Activated CD8-positive, alpha-beta T cell treated with anti-CD3 and anti-CD28 coated beads for 36 hours (primary cell): ENCODE measurements around the gene MGAT5B. TPM values are rescaled to one million over a fixed set of nuclear protein-coding genes. Genes with fewer than 3 reads are reported as not detected.

Experiments used
- ATAC-seq: fragments of 200-7000 bp; cut with Tn5 transposase; one replicate; pipeline ENCODE4 v1.10.0; 2021; ENCODE audit warnings: mild to moderate bottlenecking, moderate library complexity
- CTCF ChIA-PET: fragments of 350-600 bp; sonication (Branson Sonifier 250); formaldehyde crosslinking; loops from one replicate; lab custom pipeline; 2021; ENCODE audit warnings: antibody characterized with exemption; lab: Charles Lee
- POLR2A ChIA-PET: fragments of 350-600 bp; sonication (Branson Sonifier 250); formaldehyde crosslinking; loops from one replicate; lab custom pipeline; 2021; ENCODE audit warnings: antibody characterized with exemption; lab: Charles Lee
- DNase-seq: peaks from one replicate; pipeline ENCODE4 v3.0.0-alpha.2; 2020
- H3K27ac Mint-ChIP-seq: one replicate; pipeline ENCODE4 v1.8.0; 2021; ENCODE audit warnings: mild to moderate bottlenecking, mixed read lengths
- H3K27me3 Mint-ChIP-seq: one replicate; pipeline ENCODE4 v1.8.0; 2021; ENCODE audit warnings: mixed read lengths
- H3K36me3 Mint-ChIP-seq: one replicate; pipeline ENCODE4 v1.8.0; 2021; ENCODE audit warnings: low read depth, mixed read lengths
- H3K4me1 Mint-ChIP-seq: one replicate; pipeline ENCODE4 v1.8.0; 2021; ENCODE audit warnings: low read depth, mixed read lengths
- H3K4me3 Mint-ChIP-seq: one replicate; pipeline ENCODE4 v1.8.0; 2021; ENCODE audit warnings: mild to moderate bottlenecking, moderate library complexity, mixed read lengths
- H3K9me3 Mint-ChIP-seq: one replicate; pipeline ENCODE4 v1.8.0; 2021; ENCODE audit warnings: mixed read lengths
- intact Hi-C: fragments of 100-400 bp; cut with micrococcal nuclease; formaldehyde crosslinking; loops from one replicate; pipeline ENCODE4 v1.10.0; 2022
- total RNA-seq, 2 experiments: library from RNA; stranded (reverse); gene quantifications; one replicate each; pipeline ENCODE4 v1.2.3, GENCODE V29; 2021
- TF ChIP-seq, protein P1 (sequence below): fragments of 200-600 bp; IDR thresholded peaks from one replicate; pipeline ENCODE4 v1.8.0; 2022; ENCODE audit warnings: antibody characterized with exemption, mild to moderate bottlenecking

The MGAT5B gene
- total RNA-seq, 2 experiments from 2014 or later = not detected

DNA sequence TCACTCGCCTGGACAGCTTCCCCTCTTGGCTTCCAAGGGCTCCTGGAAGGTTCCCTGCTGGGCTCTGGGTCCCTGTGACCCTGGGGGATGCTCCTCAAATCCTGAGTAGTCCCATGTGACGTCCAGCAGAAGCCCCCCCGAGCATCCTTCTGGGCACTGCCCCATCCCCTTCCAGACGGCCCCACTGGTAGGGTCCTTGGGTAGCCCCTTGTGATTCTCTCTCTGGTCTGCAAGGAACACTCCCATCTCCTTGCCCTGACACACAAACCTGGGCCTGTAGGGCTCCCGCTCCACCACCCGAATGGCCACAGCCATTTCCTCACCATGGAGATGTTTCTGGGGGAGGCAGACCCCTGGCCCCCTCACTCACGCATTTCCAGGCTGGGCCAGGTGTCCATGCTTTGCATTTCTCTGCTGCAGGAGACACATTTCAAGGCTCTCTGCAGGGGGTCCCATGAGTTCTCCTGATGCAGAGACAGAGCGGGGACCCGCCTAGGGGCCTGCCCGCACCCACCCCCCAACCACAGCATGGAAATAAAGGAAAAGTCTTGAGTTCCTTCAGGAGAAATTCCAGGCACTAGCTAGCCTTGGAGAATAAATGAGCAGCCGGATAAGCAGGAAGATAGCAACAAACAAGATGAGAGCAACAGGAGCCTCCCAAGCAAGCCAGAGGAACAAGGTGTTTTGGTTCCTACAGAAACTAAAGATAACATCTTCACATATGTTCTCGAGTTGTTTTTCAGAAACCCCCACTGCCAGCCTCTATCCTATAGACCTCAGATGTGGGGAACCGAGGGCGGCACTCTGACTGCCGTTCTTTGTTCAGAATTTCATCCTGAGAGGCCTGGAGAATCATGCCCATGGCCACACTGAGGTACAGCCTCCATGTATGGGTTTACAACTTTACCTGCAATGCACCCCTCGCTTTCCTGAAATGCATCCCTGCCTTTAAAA is 128.8 kb downstream of the MGAT5B start:
- no peaks in the 10 kb centered on the region for H3K9me3 Mint-ChIP-seq
- ATAC-seq (no peak), DNase-seq (peak; percentile 46)
- H3K4me1 Mint-ChIP-seq = peaks cover 44% of the 10 kb centered on the region
- ChIA-PET CTCF (no interaction called here), POLR2A (interaction anchor here (1.4 kb wide), 1 partner anchor 15 kb away, joined by 5 read pairs; no protein-coding TSS in a partner anchor)
- H3K4me3 Mint-ChIP-seq = no peak overlapping the region
- H3K36me3 Mint-ChIP-seq = no peaks in the 10 kb centered on the region
- TF ChIP-seq, protein P1, sequence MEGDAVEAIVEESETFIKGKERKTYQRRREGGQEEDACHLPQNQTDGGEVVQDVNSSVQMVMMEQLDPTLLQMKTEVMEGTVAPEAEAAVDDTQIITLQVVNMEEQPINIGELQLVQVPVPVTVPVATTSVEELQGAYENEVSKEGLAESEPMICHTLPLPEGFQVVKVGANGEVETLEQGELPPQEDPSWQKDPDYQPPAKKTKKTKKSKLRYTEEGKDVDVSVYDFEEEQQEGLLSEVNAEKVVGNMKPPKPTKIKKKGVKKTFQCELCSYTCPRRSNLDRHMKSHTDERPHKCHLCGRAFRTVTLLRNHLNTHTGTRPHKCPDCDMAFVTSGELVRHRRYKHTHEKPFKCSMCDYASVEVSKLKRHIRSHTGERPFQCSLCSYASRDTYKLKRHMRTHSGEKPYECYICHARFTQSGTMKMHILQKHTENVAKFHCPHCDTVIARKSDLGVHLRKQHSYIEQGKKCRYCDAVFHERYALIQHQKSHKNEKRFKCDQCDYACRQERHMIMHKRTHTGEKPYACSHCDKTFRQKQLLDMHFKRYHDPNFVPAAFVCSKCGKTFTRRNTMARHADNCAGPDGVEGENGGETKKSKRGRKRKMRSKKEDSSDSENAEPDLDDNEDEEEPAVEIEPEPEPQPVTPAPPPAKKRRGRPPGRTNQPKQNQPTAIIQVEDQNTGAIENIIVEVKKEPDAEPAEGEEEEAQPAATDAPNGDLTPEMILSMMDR = no peak
- H3K27me3 Mint-ChIP-seq = no peaks in the 10 kb centered on the region
- intact Hi-C loops = no loop called here
- peak overlapping the region; percentile 89 for H3K27ac Mint-ChIP-seq

GRCh38 chr17:76997981-76998531 is 129.9 kb downstream of the MGAT5B start:
- peak; percentile 94 for ATAC-seq
- peak overlapping the region; percentile 29 for H3K4me3 Mint-ChIP-seq

GRCh38 chr17:76998839-76999238 is 130.6 kb downstream of the MGAT5B start:
- POLR2A ChIA-PET = interaction anchor here (1.4 kb wide), 1 partner anchor 17 kb away, joined by 5 read pairs; no protein-coding TSS in a partner anchor
- no peaks in the 10 kb centered on the region for H3K9me3 Mint-ChIP-seq
- no peak for DNase-seq
- TF ChIP-seq, protein P1 = no peak
- H3K4me1 Mint-ChIP-seq = peaks cover 44% of the 10 kb centered on the region
- H3K36me3 Mint-ChIP-seq = no peaks in the 10 kb centered on the region
- intact Hi-C loops = no loop called here
- no peak for ATAC-seq
- H3K27me3 Mint-ChIP-seq = no peaks in the 10 kb centered on the region
- peak overlapping the region; percentile 29 for H3K4me3 Mint-ChIP-seq
- CTCF ChIA-PET = interaction anchor here (0.9 to 1.3 kb wide), 4 partner anchors 10 to 131 kb away, joined by 3 read pairs; partner anchors contain the start of gene MGAT5B
- peak overlapping the region; percentile 89 for H3K27ac Mint-ChIP-seq

More at GRCh38 chr17:76997981-76998531, 129.9 kb downstream of the MGAT5B start:
- H3K36me3 Mint-ChIP-seq = no peaks in the 10 kb centered on the region
- intact Hi-C loops = no loop called here
- peak; percentile 87 for DNase-seq
- peaks cover 44% of the 10 kb centered on the region for H3K4me1 Mint-ChIP-seq
- POLR2A ChIA-PET = interaction anchor here (1.4 kb wide), 1 partner anchor 16 kb away, joined by 5 read pairs; no protein-coding TSS in a partner anchor
- H3K27ac Mint-ChIP-seq = peak overlapping the region; percentile 89
- no peaks in the 10 kb centered on the region for H3K27me3 Mint-ChIP-seq
- CTCF ChIA-PET = interaction anchor here (0.9 to 1.3 kb wide), 3 partner anchors 10 to 130 kb away, joined by 3 read pairs; partner anchors contain the start of gene MGAT5B
- TF ChIP-seq, protein P1 = no peak
- H3K9me3 Mint-ChIP-seq = no peaks in the 10 kb centered on the region

Other genes starting within 250 kb of the MGAT5B start
- not detected for gene ST6GALNAC1, start 224.6 kb upstream of the MGAT5B start, total RNA-seq
- gene MXRA7, start 157.4 kb upstream of the MGAT5B start, total RNA-seq = 1 to 10 TPM; 8.4 to 8.6 TPM
- 10 to 100 TPM; 77.9 to 80.3 TPM for gene JMJD6, start 141.8 kb upstream of the MGAT5B start, total RNA-seq
- gene METTL23, start 141.6 kb upstream of the MGAT5B start, total RNA-seq = 10 to 100 TPM; 30.7 to 30.9 TPM
- 100 to 1,000 TPM; 344 to 364 TPM for gene SRSF2, start 131.1 kb upstream of the MGAT5B start, total RNA-seq
- 10 to 100 TPM; 17.0 to 17.6 TPM for gene MFSD11, start 130.3 kb upstream of the MGAT5B start, total RNA-seq